NB4 (cell line): ENCODE results near the gene ATOX1.

Experiments
- DNase-seq: peaks from one replicate; pipeline ENCODE4 v3.0.0; 2010; ENCODE audit warnings: low read depth
- H3K4me3 ChIP-seq: one replicate; pipeline ENCODE4 v1.5.1; 2011; ENCODE audit warnings: mild to moderate bottlenecking, low read depth, low read length, moderate library complexity
- MYC ChIP-seq: IDR thresholded peaks from 2 replicates; pipeline ENCODE4 v1.6.1; 2011; ENCODE audit warnings: low read depth, low read length
- POLR2A ChIP-seq: IDR thresholded peaks from 2 replicates; pipeline ENCODE4 v1.6.1; 2011; ENCODE audit warnings: mild to moderate bottlenecking; ENCODE audit not compliant: insufficient read length; ENCODE audit errors: extremely low read depth
- TF ChIP-seq, protein P1 (sequence below): IDR thresholded peaks from one replicate; pipeline ENCODE4 v1.5.1; 2012; ENCODE audit warnings: low read depth, low read length
- TF ChIP-seq, protein P2 (sequence below): IDR thresholded peaks from 2 replicates; pipeline ENCODE4 v1.6.1; 2011; ENCODE audit warnings: low read depth, low read length

The ATOX1 gene

DNA sequence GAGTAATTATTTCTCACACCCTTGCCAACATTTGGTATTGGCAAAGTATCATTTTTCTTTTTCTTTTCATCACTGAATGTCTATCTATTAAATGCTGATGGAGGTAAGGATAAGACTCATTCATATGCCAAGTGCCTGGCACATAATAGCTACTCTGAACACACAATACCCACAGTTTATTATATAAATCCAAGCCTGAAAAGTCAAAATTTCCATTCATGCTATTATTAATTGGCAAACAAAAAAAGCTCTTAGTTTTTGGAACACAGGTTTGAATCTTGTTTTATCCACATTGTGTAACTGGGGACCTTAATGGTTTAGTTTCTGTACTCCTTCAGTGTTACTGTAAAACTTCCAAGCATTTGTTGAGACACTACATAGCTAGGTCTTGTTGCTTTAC, 6.4 kb upstream of the ATOX1 start:
- DNase-seq, result no peak
- TF ChIP-seq, protein P1, sequence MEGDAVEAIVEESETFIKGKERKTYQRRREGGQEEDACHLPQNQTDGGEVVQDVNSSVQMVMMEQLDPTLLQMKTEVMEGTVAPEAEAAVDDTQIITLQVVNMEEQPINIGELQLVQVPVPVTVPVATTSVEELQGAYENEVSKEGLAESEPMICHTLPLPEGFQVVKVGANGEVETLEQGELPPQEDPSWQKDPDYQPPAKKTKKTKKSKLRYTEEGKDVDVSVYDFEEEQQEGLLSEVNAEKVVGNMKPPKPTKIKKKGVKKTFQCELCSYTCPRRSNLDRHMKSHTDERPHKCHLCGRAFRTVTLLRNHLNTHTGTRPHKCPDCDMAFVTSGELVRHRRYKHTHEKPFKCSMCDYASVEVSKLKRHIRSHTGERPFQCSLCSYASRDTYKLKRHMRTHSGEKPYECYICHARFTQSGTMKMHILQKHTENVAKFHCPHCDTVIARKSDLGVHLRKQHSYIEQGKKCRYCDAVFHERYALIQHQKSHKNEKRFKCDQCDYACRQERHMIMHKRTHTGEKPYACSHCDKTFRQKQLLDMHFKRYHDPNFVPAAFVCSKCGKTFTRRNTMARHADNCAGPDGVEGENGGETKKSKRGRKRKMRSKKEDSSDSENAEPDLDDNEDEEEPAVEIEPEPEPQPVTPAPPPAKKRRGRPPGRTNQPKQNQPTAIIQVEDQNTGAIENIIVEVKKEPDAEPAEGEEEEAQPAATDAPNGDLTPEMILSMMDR, result no peak
- TF ChIP-seq POLR2A, result no peak
- H3K4me3 ChIP-seq, result no peak overlapping the region

DNA sequence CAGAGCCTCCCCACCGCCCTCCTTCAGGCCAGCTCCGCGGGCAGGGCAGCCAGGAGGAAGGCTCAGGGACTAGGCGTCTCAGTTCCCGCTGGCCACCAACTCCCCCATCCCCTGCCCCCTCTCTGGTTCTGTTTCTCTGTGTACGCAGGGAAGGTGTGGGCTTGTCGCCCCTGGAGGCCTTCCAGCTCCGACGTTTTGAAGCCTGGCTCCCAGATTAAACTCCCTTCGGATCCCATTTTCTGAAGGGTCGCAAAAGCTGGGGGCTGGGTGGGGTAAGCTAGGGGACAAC, 346 bp downstream of the ATOX1 start:
- TF ChIP-seq, protein P2, sequence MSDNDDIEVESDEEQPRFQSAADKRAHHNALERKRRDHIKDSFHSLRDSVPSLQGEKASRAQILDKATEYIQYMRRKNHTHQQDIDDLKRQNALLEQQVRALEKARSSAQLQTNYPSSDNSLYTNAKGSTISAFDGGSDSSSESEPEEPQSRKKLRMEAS, result no peak
- TF ChIP-seq MYC (no peak), POLR2A (no peak)
- TF ChIP-seq, protein P1, result no peak
- H3K4me3 ChIP-seq, result peak overlapping the region; percentile 78
- no peak for DNase-seq

DNA sequence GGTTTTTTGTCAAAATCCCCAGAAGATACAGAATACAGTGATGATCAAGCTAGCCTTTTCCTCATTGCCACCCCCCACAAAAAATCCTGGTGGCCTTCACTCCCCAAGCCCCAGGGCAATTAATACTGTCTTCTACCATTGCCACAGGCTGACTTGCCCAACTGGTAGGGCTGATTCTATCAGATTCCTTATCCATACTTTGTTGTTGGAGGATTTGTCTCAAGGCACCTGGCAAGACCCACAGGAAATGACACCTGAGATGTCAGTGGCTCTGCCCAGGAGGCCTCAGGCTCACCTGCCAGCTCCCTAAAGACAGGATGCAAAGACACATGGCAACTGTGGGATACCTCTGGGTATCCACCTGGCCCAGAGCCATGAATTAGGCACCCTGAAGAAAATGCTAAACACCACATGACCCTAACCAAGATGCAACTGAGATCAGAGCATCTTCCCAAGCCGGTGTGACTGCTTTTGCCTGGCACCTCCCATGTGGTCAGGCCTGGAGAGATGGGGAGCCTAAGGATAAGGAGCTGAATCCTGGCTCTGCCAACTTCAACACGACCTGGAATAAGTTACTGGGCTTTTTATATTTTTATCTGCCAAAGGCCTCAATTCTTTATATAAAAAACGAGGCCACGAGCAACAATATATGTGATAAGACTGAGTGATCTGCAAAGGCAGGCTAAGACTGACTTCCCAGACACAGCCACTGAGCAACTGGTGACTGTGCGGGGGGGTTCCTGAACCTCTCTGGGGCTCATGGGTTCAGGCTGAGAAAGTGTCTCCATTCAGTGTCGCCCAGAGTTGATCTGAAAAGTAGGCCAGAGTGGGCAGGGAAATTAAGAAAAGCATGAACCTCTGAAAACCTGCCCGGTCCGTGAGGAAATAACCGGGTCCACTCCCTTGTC, 944 bp downstream of the ATOX1 start:
- peak; percentile 51 for DNase-seq
- peak overlapping the region; percentile 78 for H3K4me3 ChIP-seq
- TF ChIP-seq, protein P1, result no peak

DNA sequence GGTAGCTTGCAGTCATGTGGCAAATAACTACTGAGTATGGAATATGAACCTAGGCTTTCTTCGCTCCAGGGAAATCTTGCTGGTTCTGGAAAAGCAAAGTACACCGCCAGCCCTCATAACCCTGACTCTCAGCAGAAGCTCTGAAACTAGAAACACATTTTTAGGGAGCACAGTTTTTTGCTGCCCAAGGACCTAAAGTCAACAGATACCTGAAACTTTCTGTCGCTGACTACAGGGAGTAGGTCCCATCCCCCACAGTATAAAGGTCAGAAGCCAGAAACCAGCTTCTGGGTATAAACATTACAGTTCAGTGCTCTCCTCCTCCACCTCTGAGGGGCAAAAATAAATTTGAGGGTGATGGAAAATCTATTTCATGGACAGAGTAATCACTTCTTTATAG, 3.0 kb downstream of the ATOX1 start:
- no peak for DNase-seq
- H3K4me3 ChIP-seq, result no peak overlapping the region
- TF ChIP-seq POLR2A (no peak), MYC (no peak)
- TF ChIP-seq, protein P2, result no peak
- TF ChIP-seq, protein P1, result no peak

DNA sequence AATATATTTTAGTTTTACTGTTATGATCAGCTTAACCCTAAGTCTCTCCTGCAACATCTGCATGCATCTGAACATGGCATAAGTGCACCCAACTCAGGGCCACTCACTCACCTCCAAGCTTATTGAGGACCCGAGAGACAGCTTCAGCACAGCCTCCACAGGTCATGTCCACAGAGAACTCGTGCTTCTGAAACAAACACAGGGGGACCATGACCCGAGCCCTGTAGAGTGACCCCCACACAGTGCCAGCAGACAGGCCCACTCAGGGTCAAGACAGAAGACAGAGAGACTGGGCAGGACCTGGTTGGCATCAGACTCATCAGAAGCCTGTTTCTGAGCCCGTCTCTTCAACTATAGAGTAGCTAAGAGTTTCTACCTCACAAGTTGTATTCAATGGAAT, 6.8 kb downstream of the ATOX1 start:
- no peak overlapping the region for H3K4me3 ChIP-seq
- DNase-seq, result no peak
- no peak for TF ChIP-seq POLR2A
- TF ChIP-seq, protein P1, result no peak
- TF ChIP-seq MYC, result no peak
- TF ChIP-seq, protein P2, result no peak

DNA sequence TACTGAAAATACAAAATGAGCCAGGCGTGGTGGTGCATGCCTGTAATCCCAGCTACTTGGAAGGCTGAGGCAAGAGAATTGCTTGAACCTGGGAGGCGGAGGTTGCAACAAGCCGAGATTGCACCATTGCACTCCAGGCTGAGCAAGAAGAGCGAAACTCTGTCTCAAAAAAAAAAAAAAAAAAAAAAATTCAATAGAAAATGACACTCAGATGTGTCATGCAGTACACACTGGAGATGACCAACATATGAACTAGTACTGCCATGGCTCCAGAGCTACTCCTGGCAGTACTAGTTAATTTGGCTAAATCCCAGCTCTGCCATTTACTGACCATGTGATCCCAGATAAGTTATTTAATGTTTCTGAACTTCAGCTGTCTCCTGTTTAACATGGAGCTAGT, 7.3 kb downstream of the ATOX1 start:
- no peak overlapping the region for H3K4me3 ChIP-seq
- TF ChIP-seq POLR2A, result no peak
- TF ChIP-seq, protein P2, result no peak
- TF ChIP-seq, protein P1, result no peak
- TF ChIP-seq MYC, result no peak
- DNase-seq, result no peak
